GM12878 (cell line): ENCODE results near the gene FHIP1A. TPM values are rescaled to one million over a fixed set of nuclear protein-coding genes. Genes with fewer than 3 reads are reported as not detected.

Source experiments
- ATAC-seq: fragments of 200-7000 bp; cut with Tn5 transposase; 3 replicates; pipeline ENCODE4 v1.9.1; 2020; ENCODE audit warnings: mild to moderate bottlenecking, moderate library complexity
- BruUV-seq: library from RNA; stranded (reverse); fragments of 400-500 nt; replicated peaks from 2 replicates; lab custom pipeline; 2021; lab: Mats Ljungman, UMichigan
- CTCF ChIA-PET: fragments of 300-600 bp; sonication (Branson Sonifier 250); formaldehyde crosslinking; extraction: SDS; loops from one replicate; lab custom pipeline; 2021; ENCODE audit warnings: inconsistent platforms; lab: Yijun Ruan, JAX
- POLR2A ChIA-PET: fragments of 350-600 bp; formaldehyde crosslinking; extraction: SDS; loops from one replicate; lab custom pipeline; 2021; ENCODE audit warnings: inconsistent platforms; lab: Charles Lee
- RAD21 ChIA-PET: fragments of 300-600 bp; sonication (Branson Sonifier 250); formaldehyde crosslinking; loops from one replicate; lab custom pipeline; 2023; ENCODE audit warnings: antibody characterized with exemption; ENCODE audit not compliant: unreplicated experiment; lab: Charles Lee
- SMC1A ChIA-PET: fragments of 300-600 bp; sonication (Branson Sonifier 250); formaldehyde crosslinking; loops from one replicate; lab custom pipeline; 2023; ENCODE audit not compliant: unreplicated experiment, uncharacterized antibody; lab: Charles Lee
- DNase-seq: peaks from one replicate; pipeline ENCODE4 v3.0.0-alpha.2; 2011; ENCODE audit warnings: low read depth, low spot score
- FAIRE-seq: peaks from 3 replicates; lab custom pipeline; 2011; peaks lifted over from hg19 to GRCh38; lab: Jason Lieb, UNC
- H2AFZ ChIP-seq: 2 replicates; pipeline ENCODE4 v1.6.0; 2011; ENCODE audit warnings: low read depth, low read length, control low read depth; ENCODE audit not compliant: control insufficient read depth
- H3K27ac ChIP-seq: 2 replicates; pipeline ENCODE4 v1.5.1; 2011; ENCODE audit warnings: control low read depth; ENCODE audit not compliant: control insufficient read depth, insufficient read depth
- H3K27me3 ChIP-seq, 2 experiments: replicated peaks in 1 of 2; 2 replicates each; pipeline versions ENCODE4 v1.6.0 to v1.6.1; 2011; ENCODE audit warnings: low read length in 1 of 2; ENCODE audit not compliant: control insufficient read depth in 2 of 2, insufficient read depth in 2 of 2
- H3K36me3 ChIP-seq, 2 experiments: 2 replicates each; pipeline ENCODE4 v1.5.1; 2011; ENCODE audit warnings: low read length in 1 of 2; ENCODE audit not compliant: control insufficient read depth in 2 of 2, insufficient read depth in 2 of 2
- H3K4me1 ChIP-seq: 2 replicates; pipeline ENCODE4 v1.6.1; 2011; ENCODE audit warnings: mild to moderate bottlenecking, low read length, moderate library complexity, mixed read lengths; ENCODE audit not compliant: control insufficient read depth, insufficient read depth
- H3K4me2 ChIP-seq: 2 replicates; pipeline ENCODE4 v1.6.0; 2011; ENCODE audit warnings: control low read depth; ENCODE audit not compliant: control insufficient read depth, insufficient read depth
- H3K4me3 ChIP-seq: fragments of 200-600 bp; sonication (generic); 2 replicates; pipeline ENCODE4 v1.5.1; 2016
- H3K79me2 ChIP-seq: 2 replicates; pipeline ENCODE4 v1.6.0; 2011; ENCODE audit warnings: low read length; ENCODE audit not compliant: control insufficient read depth, insufficient read depth
- H3K9ac ChIP-seq: 2 replicates; pipeline ENCODE4 v1.8.0; 2011; ENCODE audit warnings: low read length, control low read depth, mixed read lengths; ENCODE audit not compliant: control insufficient read depth, insufficient read depth
- H3K9me3 ChIP-seq: replicated peaks from 3 replicates; pipeline ENCODE4 v1.5.1; 2011; ENCODE audit warnings: mild to moderate bottlenecking, low read length; ENCODE audit not compliant: control insufficient read depth, insufficient read depth
- H4K20me1 ChIP-seq: 2 replicates; pipeline ENCODE4 v1.6.0; 2011; ENCODE audit not compliant: control insufficient read depth, insufficient read depth
- CHD1 ChIP-seq: IDR thresholded peaks from 2 replicates; pipeline ENCODE4 v1.6.1; 2012; ENCODE audit warnings: low read depth, low read length, improper control_type of control experiment
- EED ChIP-seq: sonication (generic); IDR thresholded peaks from 2 replicates; pipeline ENCODE4 v1.6.1; 2016; ENCODE audit warnings: antibody characterized with exemption, low read depth
- HCFC1 ChIP-seq: fragments of 150-350 bp; IDR thresholded peaks from 2 replicates; pipeline ENCODE4 v1.6.1; 2014; ENCODE audit warnings: low read length
- IRF5 ChIP-seq: fragments of 450-650 bp; IDR thresholded peaks from 2 replicates; pipeline ENCODE4 v1.6.1; 2017; ENCODE audit warnings: borderline replicate concordance
- JUNB ChIP-seq: IDR thresholded peaks from 2 replicates; pipeline ENCODE4 v1.6.1; 2016; ENCODE audit warnings: antibody characterized with exemption, mild to moderate bottlenecking
- MEF2B ChIP-seq: fragments of 450-650 bp; IDR thresholded peaks from 2 replicates; pipeline ENCODE4 v1.6.1; 2018; ENCODE audit warnings: mild to moderate bottlenecking, moderate library complexity; ENCODE audit not compliant: partially characterized antibody, poor library complexity, severe bottlenecking
- POLR2AphosphoS5 ChIP-seq: IDR thresholded peaks from 2 replicates; pipeline ENCODE4 v1.6.1; 2011; ENCODE audit warnings: mild to moderate bottlenecking, low read length, inconsistent platforms
- RAD21 ChIP-seq: IDR thresholded peaks from 2 replicates; pipeline ENCODE4 v1.6.1; 2011; ENCODE audit warnings: mild to moderate bottlenecking, low read depth, low read length, moderate library complexity; ENCODE audit not compliant: insufficient read depth
- TARDBP ChIP-seq: IDR thresholded peaks from 2 replicates; pipeline ENCODE4 v1.6.1; 2016; ENCODE audit warnings: borderline replicate concordance
- ZSCAN29 ChIP-seq: fragments of 450-650 bp; IDR thresholded peaks from 2 replicates; pipeline ENCODE4 v1.6.1; 2017; ENCODE audit warnings: mild to moderate bottlenecking, moderate library complexity
- in situ Hi-C: fragments of 300-500 bp; cut with MboI; formaldehyde crosslinking; loops from 9 replicates; pipeline ENCODE4 v1.14.3; 2018; ENCODE audit warnings: mixed read lengths
- intact Hi-C: fragments of 100-400 bp; cut with micrococcal nuclease; formaldehyde crosslinking; loops from one replicate; pipeline ENCODE4 v1.14.2; 2022; ENCODE audit not compliant: unreplicated experiment
- polyA plus RNA-seq, 11 experiments: library from polyadenylated mRNA; depleted of rRNA in 4 of 11; unstranded in 6 of 11; stranded (reverse) in 5 of 11; fragments of >200 nt; fragmentation: Nextera tagmentation in 4 of 11; fragmentation: Illumina TruSeq in 1 of 11; extraction: Ambion mirVana in 4 of 11; extraction: Trizol in 1 of 11; gene quantifications; 1 replicate in 1 of 11; 2 replicates in 10 of 11; pipeline versions ENCODE4 v1.2.1 to v1.2.3, GENCODE V29; 2011 to 2016; ENCODE audit warnings: inconsistent platforms in 2 of 11, missing spikeins in 2 of 11, low read depth in 1 of 11
- total RNA-seq, 4 experiments: library from RNA; depleted of rRNA in 3 of 4; stranded (reverse); fragments of >200 nt in 3 of 4; fragmentation: Illumina TruSeq in 1 of 4; extraction: Trizol in 1 of 4; gene quantifications; 2 replicates each; pipeline versions ENCODE4 v1.2.1 to v1.2.3, GENCODE V29; 2013 to 2021

FHIP1A gene
- total and polyA plus RNA-seq, 10 of the 15 experiments (the other 5 are each of a cell fraction or from before 2014, with no cell fraction given), result 0.02 to 5.5 (median 0.13) TPM; not detected in 1

GRCh38 chr4:151417766-151418376 lies 8.9 kb downstream of the FHIP1A start (continued):
- TF ChIP-seq EED (no peak), POLR2AphosphoS5 (no peak), TARDBP (no peak), IRF5 (no peak), MEF2B (no peak), RAD21 (no peak), ZSCAN29 (no peak)

- H3K79me2 ChIP-seq, result no peaks in the 10 kb centered on the region
- DNase-seq, result no peak
- H3K36me3 ChIP-seq, result no peaks in the 10 kb centered on the region
- no peaks in the 10 kb centered on the region for H4K20me1 ChIP-seq
- ChIA-PET POLR2A (no interaction called here), CTCF (interaction anchor here (0.6 kb wide), 1 partner anchor 110 kb away, joined by 8 read pairs; no protein-coding TSS in a partner anchor), RAD21 (no interaction called here), SMC1A (no interaction called here)
- H3K9me3 ChIP-seq, result no peaks in the 10 kb centered on the region
- no peak for TF ChIP-seq JUNB
- no peak for TF ChIP-seq HCFC1
- no peak for TF ChIP-seq CHD1
- no peak overlapping the region for H3K27ac ChIP-seq
- BruUV-seq, result no TSS peak
- ATAC-seq, result no peak
- FAIRE-seq, result no peak
- H3K9ac ChIP-seq, result no peak overlapping the region
- no peaks in the 10 kb centered on the region for H3K4me1 ChIP-seq
- in situ Hi-C loops (no loop called here), intact Hi-C loops (no loop called here)
- no peak overlapping the region for H2AFZ ChIP-seq
- H3K27me3 ChIP-seq, result no peaks in the 10 kb centered on the region
- H3K4me3 ChIP-seq, result no peak overlapping the region
- no peak overlapping the region for H3K4me2 ChIP-seq
Measured at GRCh38 chr4:151418385-151418784, 9.4 kb downstream of the FHIP1A start.
